GM19452 (cell line): ENCODE results near the gene ALG14.

Source experiments
- ATAC-seq: cut with Tn5 transposase; IDR thresholded peaks from one replicate; pipeline ENCODE4 v1.9.1; 2021; ENCODE audit not compliant: unreplicated experiment

ALG14 gene

GRCh38 chr1:94934551-94934950 lies 138.2 kb downstream of the ALG14 start:
- ATAC-seq: no peak

GRCh38 chr1:94931254-94931841 lies 141.4 kb downstream of the ALG14 start:
- no peak for ATAC-seq

- no peak for ATAC-seq
Observed at GRCh38 chr1:94929351-94930217, 143.2 kb downstream of the ALG14 start.

- ATAC-seq: no peak
Observed at GRCh38 chr1:94928293-94928939, 144.3 kb downstream of the ALG14 start.

GRCh38 chr1:94927405-94928175 lies 145.2 kb downstream of the ALG14 start:
- no peak for ATAC-seq

GRCh38 chr1:94926915-94927404 lies 145.8 kb downstream of the ALG14 start, which contains the start of gene CNN3:
Gene CNN3 (minus strand): TSS chr1:94927110. CDS start chr1:94926894, 216 bp downstream.
- ATAC-seq: peak; percentile 86

- peak; percentile 29 for ATAC-seq
Observed at GRCh38 chr1:94926126-94926914, 146.4 kb downstream of the ALG14 start.

GRCh38 chr1:94925561-94926125 lies 147.1 kb downstream of the ALG14 start:
- ATAC-seq: no peak

GRCh38 chr1:94925004-94925403 lies 147.7 kb downstream of the ALG14 start:
- no peak for ATAC-seq
